ENCODE data around the gene AREG.

The AREG gene

DNA sequence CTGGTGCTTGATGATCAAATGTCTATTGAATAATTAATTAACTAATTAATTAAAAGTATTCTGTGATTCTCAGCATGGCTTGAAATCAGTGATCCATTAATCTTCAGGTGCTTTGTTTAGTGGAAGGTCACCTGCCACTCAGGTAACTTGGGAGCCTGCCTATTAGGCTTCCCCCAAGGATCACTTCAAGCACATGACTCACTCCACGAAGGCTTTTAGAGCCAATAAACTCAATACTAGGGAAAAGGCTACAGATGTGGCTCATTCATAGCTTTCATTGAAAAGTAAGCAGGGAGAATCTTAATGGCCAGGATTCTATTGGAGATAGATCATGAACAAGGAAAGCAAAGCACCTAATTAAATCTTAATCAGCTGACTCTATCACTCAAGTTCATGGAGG, 21.3 kb downstream of the AREG start:
- no peak for DNase-seq

DNA sequence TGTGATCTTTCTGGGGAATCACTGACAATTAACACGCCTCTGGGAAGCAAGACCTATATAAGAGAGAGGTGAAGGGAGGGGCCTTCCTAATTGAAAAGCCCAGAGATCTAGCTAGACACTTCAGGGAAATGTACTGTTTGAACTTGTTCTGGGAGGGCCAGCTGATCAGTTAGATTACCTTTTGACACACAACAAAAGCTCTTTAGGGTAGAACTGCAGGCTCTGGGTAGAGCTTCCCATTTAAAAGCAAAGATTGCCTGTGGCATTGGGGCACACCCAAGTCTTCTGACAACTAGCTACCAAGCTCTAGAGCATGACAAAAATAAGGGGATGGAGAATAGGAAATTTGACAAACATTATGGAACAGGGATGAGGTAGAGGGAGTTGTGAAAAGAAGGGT, 26.3 kb downstream of the AREG start:
- DNase-seq = no peak

DNA sequence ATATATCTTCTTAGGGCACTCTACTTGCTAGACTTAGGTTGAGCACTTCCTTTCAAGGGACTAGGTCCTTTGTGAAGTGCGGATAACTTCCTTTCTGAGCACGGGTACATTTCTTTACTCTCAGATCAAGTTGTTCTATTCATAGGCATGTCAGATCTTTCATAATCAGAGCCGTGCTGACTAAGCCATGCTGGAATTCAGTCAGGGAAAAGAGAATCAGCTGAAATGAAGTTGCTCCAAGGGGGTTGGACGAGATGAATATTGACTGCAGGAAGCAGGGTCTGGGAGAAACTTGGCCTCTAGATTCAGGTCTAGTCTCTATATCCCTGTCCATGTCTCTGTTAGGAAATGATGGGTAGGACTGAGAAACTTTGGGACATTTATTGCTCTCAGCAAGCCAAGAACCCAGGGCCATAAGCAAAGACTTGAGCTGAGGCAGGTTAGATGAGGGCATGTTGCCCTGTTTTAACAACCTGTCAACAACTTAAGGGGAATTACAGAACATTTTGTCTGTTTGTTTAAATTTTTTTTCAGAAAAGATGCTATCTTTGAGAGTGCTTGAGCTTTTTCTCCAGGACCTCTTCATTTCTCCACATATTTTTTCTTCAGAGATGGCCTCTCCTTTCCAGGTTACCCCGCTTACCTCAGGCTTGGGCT, 28.3 kb downstream of the AREG start:
- no peak for DNase-seq

DNA sequence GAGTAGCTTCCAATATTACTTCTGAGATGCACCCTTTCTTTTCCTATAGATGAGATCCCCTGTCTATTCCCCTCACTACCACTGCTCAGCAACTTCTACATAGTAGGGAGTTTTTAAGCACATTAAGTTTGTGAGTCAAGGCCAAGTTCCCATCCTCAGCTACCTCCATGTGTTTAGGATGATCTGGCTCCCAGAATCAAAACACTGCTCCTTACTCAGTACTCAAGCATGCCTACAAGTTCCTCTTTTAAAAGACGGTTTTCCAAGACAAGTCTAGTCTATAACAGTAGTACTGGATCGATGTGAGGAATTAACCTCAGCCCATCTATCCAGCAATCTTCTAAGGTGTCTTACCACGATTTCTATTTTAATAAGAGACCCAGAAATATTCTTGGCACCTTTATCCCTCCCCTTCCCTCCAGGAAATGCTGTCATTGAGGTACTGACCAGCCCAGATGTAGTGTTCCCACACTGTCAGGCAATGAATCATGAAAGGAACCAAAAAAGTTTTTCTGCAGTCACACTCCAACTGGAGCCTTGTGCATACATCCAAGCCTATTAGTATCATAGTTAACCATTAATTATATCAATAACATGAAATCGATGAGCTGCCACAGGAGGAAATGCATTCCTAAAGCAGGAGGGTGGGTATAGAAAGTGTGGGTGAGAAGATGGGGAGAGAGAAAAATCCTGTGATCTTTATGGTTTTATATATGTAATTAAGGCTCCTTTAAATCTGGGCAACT, 29.6 kb downstream of the AREG start:
- no peak for DNase-seq

DNA sequence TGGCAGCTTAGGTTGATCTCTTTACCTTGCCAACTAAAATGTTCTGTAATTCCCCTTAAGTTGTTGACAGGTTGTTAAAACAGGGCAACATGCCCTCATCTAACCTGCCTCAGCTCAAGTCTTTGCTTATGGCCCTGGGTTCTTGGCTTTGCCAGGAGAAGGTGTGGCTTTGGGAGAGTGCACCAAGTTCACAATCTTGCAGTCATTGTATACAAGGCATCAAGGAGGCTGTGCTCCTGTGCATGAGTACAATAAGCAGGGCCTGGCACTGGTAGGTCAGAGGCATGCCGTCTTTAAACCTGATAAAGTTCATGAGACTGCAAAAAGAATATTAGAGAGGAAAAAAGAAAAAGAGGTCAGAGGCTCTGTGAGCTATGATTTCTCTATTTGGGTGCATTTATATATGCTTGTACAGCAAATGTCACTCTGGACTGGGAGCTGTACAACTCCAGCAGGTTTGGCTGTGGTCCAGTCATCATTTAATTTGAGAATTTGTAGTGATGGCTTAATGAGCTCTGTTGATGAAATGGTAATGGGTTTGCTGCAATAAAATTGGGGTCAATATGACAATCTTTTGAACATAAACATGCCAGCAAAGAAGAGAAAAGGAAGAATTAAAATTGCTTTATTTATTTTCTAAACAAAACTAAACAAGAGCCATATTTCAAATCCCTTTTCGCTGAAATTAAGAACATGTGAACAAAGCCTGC, 30.3 kb downstream of the AREG start:
- DNase-seq = no peak

DNA sequence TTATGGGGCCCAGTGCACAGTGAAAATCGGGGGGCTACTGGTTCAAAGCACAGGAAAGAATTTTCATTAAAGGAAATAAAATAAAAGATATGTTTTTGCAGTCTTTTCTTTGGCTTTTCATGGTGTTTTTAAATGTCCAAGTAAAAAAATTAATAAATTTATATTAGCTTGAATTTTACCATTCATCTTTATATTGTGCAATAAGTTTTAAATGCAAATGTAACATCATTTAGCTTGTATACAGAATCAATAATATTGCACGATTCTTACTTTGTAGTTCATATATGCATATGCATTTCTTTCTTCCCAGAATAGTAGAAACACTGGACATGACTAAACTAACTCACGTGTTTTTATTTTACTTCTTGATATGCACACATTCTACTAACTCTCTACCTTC, 31.0 kb downstream of the AREG start:
- no peak for DNase-seq

DNA sequence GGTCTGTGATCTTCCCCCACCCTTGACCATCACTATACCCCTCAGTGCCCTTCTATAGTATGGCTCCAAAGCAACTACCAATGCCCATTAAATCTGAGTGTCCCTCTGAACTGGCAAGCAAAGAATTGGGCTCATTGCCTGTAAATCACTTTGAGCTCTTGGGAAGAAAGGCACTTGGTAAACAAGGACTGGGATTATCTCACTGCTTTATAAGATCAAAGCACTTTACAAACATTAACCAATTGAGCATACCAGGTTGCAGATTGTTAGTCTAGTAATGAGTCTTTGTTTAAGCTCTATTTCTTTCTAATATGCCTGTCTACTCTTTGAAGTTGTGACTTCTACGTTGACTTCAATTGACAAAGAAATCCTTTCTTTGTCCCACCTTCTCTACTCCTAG, 34.1 kb downstream of the AREG start:
- no peak for DNase-seq

DNA sequence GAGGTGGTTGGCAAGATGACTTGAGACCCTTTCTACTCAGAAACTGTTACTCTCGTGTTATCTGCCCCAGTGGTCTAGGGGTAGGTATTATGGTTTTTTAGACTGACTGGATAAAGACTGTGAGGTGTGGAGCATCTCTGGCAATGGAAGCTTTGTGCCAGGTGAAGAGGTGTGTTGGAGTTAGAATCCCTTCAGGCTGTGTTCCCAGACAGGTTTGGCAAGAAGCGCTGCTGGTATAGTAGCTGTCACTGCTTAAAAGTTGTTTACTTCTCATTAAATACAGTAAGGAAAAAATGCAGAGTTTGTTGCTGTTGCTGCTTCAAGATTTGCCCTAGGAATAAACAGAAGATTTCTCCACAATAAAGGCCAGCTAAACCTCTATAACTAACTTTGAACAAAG, 35.3 kb downstream of the AREG start:
- DNase-seq = no peak

DNA sequence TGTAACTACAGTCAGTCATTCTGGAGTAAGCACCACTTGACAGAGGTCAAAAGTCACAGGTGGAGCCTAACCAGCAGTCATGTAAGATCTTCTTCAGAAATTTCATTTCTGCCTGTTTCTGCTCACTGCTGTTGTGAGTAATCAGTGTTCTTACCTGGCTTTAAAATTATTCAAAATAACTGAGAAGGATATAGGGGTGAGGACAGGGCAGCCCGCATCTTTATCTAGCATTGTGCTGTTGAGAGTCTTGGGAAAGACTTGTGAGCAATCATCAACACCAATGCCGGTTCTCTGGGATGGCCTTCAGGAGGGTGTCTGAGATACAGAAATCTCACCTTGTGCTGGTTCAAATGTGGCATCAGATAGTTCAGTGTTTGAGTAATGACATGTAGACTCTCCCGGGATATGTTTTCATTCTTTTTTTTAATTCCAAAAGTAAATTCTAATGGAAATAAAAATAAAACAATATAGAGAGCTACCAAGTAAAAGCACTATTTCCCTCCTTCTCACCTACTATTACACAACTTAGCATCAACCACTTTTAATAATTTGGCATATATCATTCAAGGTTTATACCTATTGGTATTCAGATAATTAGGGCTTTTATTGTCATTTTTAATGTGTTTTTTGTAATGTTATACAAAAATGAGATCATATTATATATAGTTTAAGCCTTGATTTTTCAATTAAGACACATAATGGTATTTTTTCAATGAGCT, 37.1 kb downstream of the AREG start:
- DNase-seq = no peak

DNA sequence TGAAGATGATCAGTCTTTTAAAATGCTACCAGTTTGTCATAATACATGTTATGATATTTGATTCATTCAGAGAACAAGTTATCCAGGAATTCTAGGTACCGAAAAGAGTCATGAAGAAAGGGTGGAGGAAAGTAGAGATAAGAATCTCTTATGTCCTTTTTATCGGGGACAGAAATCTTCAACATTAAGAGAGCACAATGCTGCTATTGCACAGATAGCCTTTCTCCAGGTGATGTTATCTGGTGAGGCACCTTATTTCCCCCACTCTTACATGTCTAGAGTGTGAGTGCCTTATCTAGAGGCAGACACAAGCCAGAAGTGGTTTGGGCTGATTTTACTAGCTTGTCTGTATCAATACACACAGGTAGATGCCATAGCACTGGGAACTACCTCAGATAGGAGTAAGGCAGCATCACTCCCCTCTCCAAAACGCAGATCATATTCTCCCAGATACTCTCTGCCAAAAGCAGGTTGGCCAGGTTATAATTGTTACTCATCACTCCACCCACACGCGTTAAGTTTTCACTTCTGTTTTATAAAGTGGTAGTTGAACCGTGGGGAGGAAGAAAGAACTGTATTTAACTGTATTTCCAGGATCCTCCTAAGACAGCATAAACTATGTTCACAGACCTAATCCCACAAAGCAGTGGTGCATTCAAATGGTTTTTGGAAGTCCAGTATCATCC, 38.4 kb downstream of the AREG start:
- no peak for DNase-seq

DNA sequence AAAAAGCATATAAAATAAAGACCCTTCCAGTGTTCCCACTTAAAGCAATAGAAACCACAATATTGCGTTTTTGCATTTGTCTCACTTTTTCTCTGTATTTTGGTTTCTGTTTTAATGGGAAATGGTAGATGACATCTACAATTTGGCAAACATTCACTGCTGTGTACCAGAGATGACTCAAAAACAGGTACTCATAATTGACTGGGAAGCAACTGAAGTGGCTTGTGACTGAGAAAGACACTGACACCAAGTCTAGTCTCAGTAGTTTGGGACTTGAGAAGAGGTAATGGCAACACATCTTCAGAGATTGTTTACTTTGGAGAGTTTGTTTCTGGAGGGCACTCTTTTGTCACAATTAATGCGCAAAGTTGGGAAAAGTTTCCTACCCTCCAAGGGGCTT, 42.0 kb downstream of the AREG start:
- DNase-seq = no peak

DNA sequence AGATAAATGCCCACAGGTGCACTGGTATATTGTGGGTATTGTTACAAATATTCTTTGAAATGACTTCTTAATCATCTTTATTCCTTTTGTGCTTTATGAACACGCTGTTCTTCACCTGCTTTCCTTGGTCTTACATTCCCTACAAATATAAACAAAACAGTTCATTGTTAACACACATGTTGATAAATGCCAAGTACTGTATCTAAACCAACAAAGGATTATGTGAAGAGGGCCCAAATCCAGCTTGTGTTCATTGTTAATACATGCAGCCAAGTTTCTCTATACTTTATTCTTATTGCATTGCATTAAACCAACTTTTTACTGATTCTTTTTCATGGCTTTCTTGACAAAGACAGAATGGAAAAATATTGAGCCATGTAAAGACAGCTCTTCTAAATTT, 42.8 kb downstream of the AREG start:
- DNase-seq = no peak

DNA sequence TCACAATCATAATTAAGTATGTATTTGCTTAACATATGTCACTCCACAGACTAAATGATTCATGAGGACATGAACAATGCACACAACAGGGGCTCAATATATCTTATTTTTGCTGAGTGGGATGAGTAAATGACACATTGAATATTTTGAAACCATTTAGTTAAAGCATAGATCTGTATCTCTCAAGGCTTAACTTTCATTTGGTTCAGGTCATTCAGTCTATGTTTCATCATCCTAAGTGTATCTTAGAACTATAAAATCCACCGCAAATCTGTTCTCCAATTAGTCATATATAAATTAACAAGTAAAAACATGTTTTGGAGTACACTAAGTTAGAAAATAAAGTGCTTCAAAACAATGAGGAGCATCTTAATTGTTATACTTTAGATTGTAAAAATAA, 45.8 kb downstream of the AREG start:
- DNase-seq = no peak

DNA sequence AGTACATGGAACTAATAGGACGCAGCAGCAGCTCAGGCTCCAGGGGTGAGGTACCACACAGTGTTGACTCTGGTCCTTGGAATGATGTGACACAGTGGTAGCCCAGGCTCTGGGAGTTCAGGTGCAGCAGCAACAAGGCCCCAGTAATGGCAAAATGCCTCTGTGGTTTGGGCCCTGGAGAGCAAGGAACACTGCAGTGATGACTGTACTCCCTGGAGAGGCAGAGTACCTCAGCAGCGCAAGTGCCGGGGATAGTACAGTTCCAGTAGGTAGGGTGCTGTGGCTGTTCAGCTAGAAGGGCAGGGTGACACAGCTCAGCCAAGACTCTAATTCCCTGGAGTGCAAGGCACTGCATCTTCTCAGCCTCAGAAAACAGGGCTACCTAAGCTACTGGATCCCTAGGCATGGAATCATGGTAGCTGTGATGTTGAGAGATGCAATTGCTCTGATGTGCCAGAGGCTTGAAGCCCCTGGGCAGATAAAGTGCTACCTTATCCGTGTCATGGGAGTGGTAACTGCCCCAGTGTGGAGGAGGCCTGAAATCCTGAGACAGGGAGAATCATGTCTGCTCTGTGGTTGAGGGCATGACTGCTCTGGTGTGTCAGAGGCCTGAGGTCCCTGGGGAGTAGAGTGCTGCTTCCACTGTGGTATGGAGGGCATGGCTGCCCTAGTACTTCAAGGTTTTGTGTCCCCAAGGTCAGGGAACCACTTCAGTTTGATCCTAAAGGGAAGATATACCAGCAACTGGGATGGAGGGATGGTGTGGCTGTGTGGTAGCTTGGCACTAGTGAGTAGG, 55.2 kb downstream of the AREG start:
- no peak for DNase-seq

DNA sequence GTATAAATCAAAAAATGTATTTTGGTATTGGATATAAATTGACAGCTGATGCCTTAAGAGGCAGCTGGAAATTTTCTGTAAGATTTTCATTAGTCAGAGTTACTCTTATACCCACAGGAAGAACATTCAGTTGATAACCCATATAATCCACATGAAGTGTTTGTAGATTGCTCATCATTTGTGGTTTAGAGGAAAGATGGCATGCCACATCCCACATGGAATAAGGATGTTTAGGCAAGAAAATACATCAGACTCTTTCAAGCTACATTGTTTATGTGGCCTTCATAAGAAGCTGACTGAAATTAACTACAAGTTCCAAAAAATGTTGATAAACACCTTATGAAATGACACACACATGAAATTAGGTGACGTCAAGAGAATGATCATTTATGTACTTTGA, 56.6 kb downstream of the AREG start:
- no peak for DNase-seq

DNA sequence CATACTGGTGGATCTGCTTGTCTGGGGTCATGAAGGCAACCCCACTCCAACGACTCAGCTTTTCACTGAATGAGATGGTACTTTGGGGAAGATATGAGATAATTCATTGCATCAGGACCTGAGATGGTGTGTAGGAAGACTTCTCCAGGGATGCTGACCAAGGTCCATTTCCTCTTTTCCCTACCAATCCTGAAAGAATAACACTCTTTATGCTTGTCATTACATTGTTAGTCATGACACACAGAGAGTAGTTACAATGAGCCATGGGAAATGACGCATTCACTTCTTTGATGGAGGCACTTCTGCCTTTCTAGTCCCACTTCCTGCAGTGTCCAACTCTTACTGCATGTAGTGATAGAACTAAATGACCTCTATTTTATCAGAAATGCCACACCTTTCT, 58.6 kb downstream of the AREG start:
- no peak for DNase-seq

DNA sequence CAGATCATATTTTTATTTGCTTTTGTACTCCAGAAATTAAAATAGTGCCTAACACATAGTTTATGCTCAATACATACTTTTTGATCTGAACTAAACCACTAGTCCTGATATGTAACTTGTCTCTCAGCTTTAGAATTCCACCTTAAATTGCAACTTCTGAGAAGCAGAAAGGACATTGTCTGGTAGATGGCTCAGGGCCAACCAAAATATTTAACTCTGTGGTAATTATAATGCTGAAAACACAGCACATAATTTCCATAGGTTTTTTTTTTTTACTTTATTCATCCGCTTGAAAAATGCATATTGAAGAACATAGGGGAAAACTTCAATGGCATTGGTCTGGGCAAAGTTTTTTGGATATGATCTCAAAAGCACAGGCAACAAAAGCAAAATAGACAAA, 59.3 kb downstream of the AREG start:
- DNase-seq = no peak
